HG03460 (cell line): ENCODE measurements around the gene MYMX.
A peak's percentile ranks its signal among the peaks of the same experiment; 100 is the strongest.
"Not testable (repeated sequence)": the region's sequence is repeated elsewhere in the genome, so short reads cannot be mapped to it uniquely, and the experiment has no call there.

Experiments used
- ATAC-seq: cut with Tn5 transposase; IDR thresholded peaks from one replicate; pipeline ENCODE4 v1.9.1; 2021; ENCODE audit not compliant: unreplicated experiment

MYMX gene

GRCh38 chr6:44216677-44217331 lies at the start of gene MYMX:
Gene MYMX, plus strand, starts transcription at chr6:44216926. Its CDS starts 546 bp downstream, at chr6:44217472.
- no peak for ATAC-seq

- ATAC-seq, result no peak
Measured at GRCh38 chr6:44167567-44167966, 49.2 kb upstream of the MYMX start.

DNA sequence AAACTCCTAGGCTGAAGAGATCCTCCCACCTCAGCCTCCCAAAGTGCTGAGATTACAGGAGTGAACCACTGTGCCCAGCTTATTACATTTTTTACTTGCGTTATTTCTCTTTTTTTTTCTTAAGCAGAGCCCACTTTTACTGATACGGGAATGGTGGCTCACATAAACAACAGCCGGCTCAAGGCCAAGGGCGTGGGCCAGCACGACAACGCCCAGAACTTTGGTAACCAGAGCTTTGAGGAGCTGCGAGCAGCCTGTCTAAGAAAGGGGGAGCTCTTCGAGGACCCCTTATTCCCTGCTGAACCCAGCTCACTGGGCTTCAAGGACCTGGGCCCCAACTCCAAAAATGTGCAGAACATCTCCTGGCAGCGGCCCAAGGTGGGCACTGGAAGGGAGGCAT lies 47.6 kb upstream of the MYMX start:
- ATAC-seq, result no peak

DNA sequence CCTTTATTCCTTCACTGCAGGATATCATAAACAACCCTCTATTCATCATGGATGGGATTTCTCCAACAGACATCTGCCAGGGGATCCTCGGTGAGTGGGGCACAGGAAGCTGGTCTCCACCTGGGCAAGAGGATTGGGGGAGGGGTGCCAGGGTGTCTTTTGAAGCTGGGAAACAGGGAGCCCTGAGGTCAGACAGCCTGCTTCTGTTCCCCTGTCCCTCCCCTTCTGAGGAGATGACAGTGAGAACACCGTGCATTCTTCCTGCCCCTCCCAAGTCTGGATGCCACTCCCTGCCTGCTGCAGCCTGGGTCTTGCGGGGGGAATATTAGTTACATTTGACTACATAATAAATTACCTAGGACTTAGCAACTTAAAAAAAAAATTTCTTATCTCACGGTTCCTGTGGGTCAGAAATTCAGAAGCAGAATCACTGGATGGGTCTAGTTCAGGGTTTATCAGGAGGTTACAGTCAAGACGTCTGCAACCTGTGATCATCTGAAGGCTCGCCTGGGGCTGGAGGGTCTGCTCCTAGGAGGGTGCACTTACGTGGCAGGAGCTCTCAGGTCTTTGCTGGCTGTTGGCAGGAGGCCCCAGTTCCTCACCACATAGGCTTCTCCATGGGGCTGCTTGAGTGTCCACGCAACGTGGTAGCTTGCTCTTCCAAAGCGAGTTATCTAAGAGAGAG lies 46.7 kb upstream of the MYMX start:
- no peak for ATAC-seq

GRCh38 chr6:44171899-44172546 lies 44.7 kb upstream of the MYMX start:
- no peak for ATAC-seq

DNA sequence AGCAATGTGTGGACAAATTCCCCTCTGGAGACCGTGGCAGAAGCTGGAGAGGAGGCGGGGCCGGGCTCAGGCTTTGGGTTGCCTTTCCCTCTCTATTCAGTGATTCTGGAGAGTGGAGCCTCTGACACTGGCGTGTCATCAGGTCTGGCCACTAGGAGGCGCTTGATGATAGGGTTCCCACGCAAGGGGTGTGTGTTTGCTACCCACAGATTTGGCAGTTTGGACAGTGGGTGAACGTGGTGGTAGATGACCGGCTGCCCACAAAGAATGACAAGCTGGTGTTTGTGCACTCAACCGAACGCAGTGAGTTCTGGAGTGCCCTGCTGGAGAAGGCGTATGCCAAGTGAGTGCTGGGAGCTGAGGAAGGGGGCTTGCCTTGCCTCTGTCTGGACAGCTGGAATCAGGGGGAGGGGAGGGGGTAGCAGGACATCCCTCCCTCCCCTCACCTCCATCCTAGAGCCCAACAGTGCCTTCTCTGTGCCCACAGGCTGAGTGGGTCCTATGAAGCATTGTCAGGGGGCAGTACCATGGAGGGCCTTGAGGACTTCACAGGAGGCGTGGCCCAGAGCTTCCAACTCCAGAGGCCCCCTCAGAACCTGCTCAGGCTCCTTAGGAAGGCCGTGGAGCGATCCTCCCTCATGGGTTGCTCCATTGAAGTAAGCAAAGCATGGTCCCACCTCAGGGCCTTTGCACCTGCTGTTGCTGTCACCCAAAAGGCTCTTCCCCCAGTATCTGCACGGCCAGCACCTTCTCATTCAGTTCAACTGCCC lies 43.8 kb upstream of the MYMX start:
- peak; percentile 69 for ATAC-seq

- no peak for ATAC-seq
Measured at GRCh38 chr6:44176130-44176761, 40.5 kb upstream of the MYMX start.

DNA sequence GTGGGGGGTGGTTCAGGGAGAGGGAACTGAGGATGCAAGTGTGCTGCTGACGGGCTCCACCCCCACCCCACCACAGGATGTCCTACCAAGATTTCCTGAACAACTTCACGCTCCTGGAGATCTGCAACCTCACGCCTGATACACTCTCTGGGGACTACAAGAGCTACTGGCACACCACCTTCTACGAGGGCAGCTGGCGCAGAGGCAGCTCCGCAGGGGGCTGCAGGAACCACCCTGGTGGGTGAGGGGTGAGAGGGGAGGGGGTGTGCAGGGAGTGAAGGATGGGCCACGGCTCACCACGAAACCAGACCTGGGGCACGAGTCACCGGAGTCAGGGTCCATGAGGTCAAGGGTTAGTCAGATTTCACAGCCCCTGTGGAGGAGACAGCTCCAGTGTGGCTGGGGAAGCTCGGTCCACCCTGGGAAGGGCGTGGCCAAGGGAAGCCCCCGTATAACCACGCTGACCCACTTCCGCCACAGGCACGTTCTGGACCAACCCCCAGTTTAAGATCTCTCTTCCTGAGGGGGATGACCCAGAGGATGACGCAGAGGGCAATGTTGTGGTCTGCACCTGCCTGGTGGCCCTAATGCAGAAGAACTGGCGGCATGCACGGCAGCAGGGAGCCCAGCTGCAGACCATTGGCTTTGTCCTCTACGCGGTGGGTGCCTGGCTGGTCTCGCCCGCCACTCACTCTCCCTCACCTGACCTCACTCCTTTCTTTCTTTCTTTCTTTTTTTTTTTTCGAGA lies 39.8 kb upstream of the MYMX start:
- ATAC-seq, result peak; percentile 54

DNA sequence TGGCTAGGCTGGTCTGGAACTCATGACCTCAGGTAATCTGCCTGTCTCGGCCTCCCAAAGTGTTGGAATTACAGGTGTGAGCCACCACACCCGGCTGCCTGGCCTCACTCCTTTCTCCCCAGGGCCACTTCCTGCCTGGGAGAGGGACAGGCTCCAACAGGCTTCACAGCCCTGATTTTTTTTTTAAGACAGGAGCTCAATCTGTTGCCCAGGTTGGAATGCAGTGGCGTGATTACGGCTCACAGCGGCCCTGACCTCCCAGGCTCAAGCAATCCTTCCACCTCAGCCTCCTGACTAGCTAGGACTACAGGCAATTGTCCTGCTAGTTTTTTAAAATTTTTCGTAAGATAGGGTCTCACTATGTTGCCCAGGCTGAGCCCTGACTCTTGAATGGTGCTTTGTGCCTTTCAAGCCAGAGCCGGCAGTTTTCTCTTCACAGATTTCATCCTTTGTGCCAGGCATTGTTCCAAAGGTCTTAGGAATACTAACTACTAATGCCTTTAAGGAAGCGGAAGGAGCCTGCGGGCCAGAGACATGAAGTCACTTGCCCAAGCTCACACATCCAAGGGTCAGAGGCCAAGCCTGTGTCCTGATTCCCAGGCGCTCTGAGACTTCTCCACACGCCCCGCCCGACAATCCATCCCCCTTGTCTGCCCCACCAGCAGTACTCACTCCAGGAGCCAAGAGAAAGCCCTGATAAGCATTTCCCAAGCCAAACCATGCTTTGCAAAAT lies 38.9 kb upstream of the MYMX start:
- ATAC-seq, result no peak

- no peak for ATAC-seq
Measured at GRCh38 chr6:44178424-44179071, 38.2 kb upstream of the MYMX start.

DNA sequence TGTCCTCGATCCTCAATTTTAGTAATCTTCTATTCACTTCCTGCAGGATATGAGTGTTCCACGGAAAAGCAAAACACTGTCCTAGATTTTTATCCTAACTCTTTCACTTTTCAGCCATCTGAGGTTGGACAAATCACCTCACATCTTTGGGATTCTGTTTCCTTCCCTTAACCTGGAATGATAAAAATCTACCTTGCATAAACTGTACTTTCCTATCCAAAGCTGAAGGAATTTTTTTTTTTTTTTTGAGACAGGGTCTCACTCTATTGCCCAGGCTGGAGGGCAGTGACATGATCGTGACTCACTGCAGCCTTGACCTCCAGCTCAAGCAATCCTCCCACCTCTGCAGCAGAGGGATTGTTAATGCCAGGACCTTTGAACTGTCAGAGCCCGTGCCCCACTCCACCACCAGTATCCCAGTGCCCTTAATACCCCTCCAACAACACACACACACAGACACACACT lies 37.6 kb upstream of the MYMX start:
- no peak for ATAC-seq

- no peak for ATAC-seq
Measured at GRCh38 chr6:44179648-44180047, 37.1 kb upstream of the MYMX start.

- no peak for ATAC-seq
Measured at GRCh38 chr6:44180406-44180805, 36.3 kb upstream of the MYMX start.

GRCh38 chr6:44180886-44181285 lies 35.8 kb upstream of the MYMX start:
- ATAC-seq, result no peak

DNA sequence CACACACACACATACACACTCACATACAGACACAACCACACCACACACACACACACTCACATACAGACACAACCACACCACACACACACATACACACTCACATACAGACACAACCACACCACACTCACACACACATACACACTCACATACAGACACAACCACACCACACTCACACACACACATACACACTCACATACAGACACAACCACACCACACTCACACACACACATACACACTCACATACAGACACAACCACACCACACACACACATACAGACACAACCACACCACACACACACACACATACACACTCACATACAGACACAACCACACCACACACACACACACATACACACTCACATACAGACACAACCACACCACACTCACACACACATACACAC lies 34.9 kb upstream of the MYMX start:
- not testable (repeated sequence) for ATAC-seq

DNA sequence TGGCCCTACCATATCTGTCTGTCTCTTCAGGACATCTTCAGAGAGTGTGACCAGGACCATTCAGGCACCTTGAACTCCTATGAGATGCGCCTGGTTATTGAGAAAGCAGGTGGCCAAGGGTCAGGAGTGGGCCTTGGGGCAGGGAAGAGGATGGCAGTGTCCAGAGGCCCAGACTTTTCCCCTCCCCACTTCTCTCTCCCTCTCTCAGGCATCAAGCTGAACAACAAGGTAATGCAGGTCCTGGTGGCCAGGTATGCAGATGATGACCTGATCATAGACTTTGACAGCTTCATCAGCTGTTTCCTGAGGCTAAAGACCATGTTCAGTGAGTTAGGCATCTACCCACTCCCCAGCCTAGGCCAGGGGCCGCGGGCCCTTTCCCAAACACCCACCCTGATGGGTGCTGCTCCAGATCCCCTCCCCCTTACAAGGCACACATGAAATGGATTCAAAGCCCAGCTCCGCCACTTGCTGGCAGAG lies 33.8 kb upstream of the MYMX start:
- ATAC-seq, result no peak

- ATAC-seq, result no peak
Measured at GRCh38 chr6:44183783-44184182, 32.9 kb upstream of the MYMX start.

GRCh38 chr6:44185356-44185755 lies 31.4 kb upstream of the MYMX start:
- not testable (repeated sequence) for ATAC-seq
